Mesendoderm (in vitro differentiated cells): Measurements from ENCODE around the gene ZNHIT3.
A peak's percentile ranks its signal among the peaks of the same experiment; 100 is the strongest.

Experiments
- DNase-seq: peaks from one replicate; pipeline ENCODE4 v3.0.0; 2013
- H2AK5ac ChIP-seq: 2 replicates; pipeline ENCODE4 v1.6.1; 2013; ENCODE audit warnings: low read length, inconsistent platforms
- H2BK120ac ChIP-seq: 2 replicates; pipeline ENCODE4 v1.6.1; 2013; ENCODE audit warnings: low read depth, mild to moderate bottlenecking, low read length, moderate library complexity, mixed read lengths
- H2BK15ac ChIP-seq: replicated peaks from 2 replicates; pipeline ENCODE4 v1.6.1; 2013; ENCODE audit warnings: low read depth, mild to moderate bottlenecking, moderate library complexity
- H2BK5ac ChIP-seq: 2 replicates; pipeline ENCODE4 v1.6.1; 2013; ENCODE audit warnings: low read length, inconsistent platforms
- H3K18ac ChIP-seq: 2 replicates; pipeline ENCODE4 v1.6.1; 2013; ENCODE audit warnings: mild to moderate bottlenecking, low read length, mixed read lengths
- H3K23ac ChIP-seq: one replicate; pipeline ENCODE4 v1.6.1; 2013; ENCODE audit warnings: low read length
- H3K27ac ChIP-seq: 2 replicates; pipeline ENCODE4 v1.5.1; 2013; ENCODE audit warnings: low read depth, mild to moderate bottlenecking, inconsistent platforms, low read length, moderate library complexity
- H3K27me3 ChIP-seq: 2 replicates; pipeline ENCODE4 v1.6.1; 2013; ENCODE audit warnings: low read length, control low read depth, mild to moderate bottlenecking, inconsistent platforms; ENCODE audit not compliant: insufficient read depth, poor library complexity
- H3K36me3 ChIP-seq: 2 replicates; pipeline ENCODE4 v1.6.1; 2013; ENCODE audit warnings: low read length, inconsistent platforms; ENCODE audit not compliant: control insufficient read depth, insufficient read depth
- H3K4ac ChIP-seq: one replicate; pipeline ENCODE4 v1.6.1; 2013; ENCODE audit warnings: low read depth, mild to moderate bottlenecking, low read length, moderate library complexity
- H3K4me1 ChIP-seq: 2 replicates; pipeline ENCODE4 v1.6.1; 2013; ENCODE audit warnings: low read depth, low read length, inconsistent platforms; ENCODE audit not compliant: control insufficient read depth
- H3K4me2 ChIP-seq: 2 replicates; pipeline ENCODE4 v1.6.1; 2013; ENCODE audit warnings: low read length
- H3K4me3 ChIP-seq: 2 replicates; pipeline ENCODE4 v1.5.1; 2013; ENCODE audit warnings: mild to moderate bottlenecking, low read length
- H3K56ac ChIP-seq: one replicate; pipeline ENCODE4 v1.6.1; 2013; ENCODE audit warnings: low read length
- H3K79me1 ChIP-seq: 2 replicates; pipeline ENCODE4 v1.6.1; 2013; ENCODE audit warnings: low read length, inconsistent platforms
- H3K79me2 ChIP-seq: 2 replicates; pipeline ENCODE4 v1.6.1; 2013; ENCODE audit warnings: mild to moderate bottlenecking, low read length; ENCODE audit not compliant: control insufficient read depth, insufficient read depth
- H3K9ac ChIP-seq: 2 replicates; pipeline ENCODE4 v1.6.1; 2013; ENCODE audit warnings: low read length, inconsistent platforms
- H4K5ac ChIP-seq: one replicate; pipeline ENCODE4 v1.6.1; 2013; ENCODE audit warnings: low read length
- H4K8ac ChIP-seq: one replicate; pipeline ENCODE4 v1.6.1; 2013; ENCODE audit warnings: low read depth, mild to moderate bottlenecking, control low read depth, low read length, moderate library complexity
- WGBS: extraction: QIAGEN DNeasy Blood & Tissue Kit; methylation state at CpG from one replicate; pipeline ENCODE4 v1.1.7; 2013; ENCODE audit warnings: low lambda C conversion rate, missing lambda C conversion rate; ENCODE audit not compliant: insufficient coverage; ENCODE audit errors: extremely low coverage; 5-methylcytosine and 5-hydroxymethylcytosine counted together

Gene ZNHIT3

DNA sequence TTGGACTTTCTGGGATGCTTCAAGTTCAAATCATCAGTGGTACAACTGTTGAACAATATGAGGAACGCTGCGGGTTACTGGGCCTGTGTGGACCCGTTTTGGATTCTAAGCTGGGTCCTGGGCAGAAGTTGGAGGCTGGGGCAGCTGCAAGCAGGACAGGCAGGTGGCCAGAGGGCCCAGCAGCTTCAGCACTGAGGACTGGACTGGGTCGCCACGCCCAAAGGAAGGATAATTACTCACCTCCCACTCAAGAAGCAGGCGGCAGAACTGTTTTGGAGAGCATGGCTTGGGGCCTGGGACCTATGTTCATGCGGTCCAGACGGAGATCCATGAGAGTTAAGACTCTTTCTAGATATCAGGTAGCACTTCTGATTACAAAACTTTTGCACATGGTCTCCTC is 1.5 kb upstream of the ZNHIT3 start:
- no peak overlapping the region for H3K18ac ChIP-seq
- H4K8ac ChIP-seq, result no peak overlapping the region
- no peak overlapping the region for H2AK5ac ChIP-seq
- no peak overlapping the region for H3K9ac ChIP-seq
- no peak for DNase-seq
- H2BK5ac ChIP-seq, result no peak overlapping the region
- H3K27ac ChIP-seq, result no peak overlapping the region
- no peak overlapping the region for H3K4me3 ChIP-seq
- WGBS, result no CpG with 5 or more reads among the region's 8 CpGs
- H3K36me3 ChIP-seq, result no peaks in the 10 kb centered on the region
- no peak overlapping the region for H3K4me2 ChIP-seq
- H3K4me1 ChIP-seq, result no peaks in the 10 kb centered on the region
- no peak overlapping the region for H3K4ac ChIP-seq
- H3K56ac ChIP-seq, result no peak overlapping the region
- H2BK120ac ChIP-seq, result no peak overlapping the region
- peaks cover 4% of the 10 kb centered on the region for H3K79me1 ChIP-seq
- H3K79me2 ChIP-seq, result peaks cover 10% of the 10 kb centered on the region
- no peaks in the 10 kb centered on the region for H3K27me3 ChIP-seq
- no peak overlapping the region for H4K5ac ChIP-seq
- H3K23ac ChIP-seq, result no peak overlapping the region
- no peak overlapping the region for H2BK15ac ChIP-seq

DNA sequence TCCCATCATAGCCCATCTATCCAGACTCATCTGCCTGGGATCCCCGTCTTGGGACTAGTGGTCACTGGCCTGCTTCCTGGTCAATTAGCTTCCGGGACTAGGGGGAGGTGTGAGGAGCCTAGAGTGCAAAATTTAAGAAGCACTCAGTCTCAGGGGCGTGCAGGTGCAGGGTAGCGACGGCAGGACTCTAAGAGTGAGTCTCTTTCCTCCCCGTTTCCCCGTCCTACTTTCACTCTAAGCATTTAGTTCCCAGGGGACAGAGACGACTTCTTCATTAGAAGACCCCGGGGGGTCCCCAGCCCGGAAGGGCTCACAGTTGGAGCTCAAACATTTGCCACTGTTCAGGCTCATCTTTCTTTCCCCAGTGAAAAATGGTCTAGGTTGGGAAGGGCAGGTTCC is 677 bp upstream of the ZNHIT3 start:
- WGBS, result no CpG with 5 or more reads among the region's 10 CpGs
- Histone ChIP-seq H3K36me3 (no peaks in the 10 kb centered on the region), H3K79me2 (peaks cover 11% of the 10 kb centered on the region)

DNA sequence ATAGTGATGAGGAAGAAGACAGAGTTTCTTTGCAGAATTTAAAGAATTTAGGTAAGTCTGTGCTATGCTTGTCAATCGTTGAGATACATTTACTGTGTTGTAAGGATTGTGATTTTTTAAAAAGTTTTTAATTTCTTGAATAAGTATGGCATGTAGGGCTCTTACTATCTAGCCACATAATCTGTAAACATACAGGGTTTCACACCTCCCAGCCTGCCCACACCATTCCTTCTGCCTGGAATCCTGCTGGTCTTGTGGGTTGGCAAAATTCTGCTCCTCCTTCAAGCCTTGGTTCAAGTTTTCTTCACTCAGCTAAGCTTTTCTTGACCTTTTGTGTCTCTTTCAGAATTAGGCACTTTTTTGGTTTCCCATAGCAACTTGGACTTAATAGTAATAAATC is 7.5 kb downstream of the ZNHIT3 start:
- Histone ChIP-seq H3K9ac (no peak overlapping the region), H2AK5ac (no peak overlapping the region), H3K79me1 (peaks cover 8% of the 10 kb centered on the region), H3K27me3 (no peaks in the 10 kb centered on the region), H2BK5ac (no peak overlapping the region), H3K4me1 (no peaks in the 10 kb centered on the region), H2BK15ac (no peak overlapping the region), H3K4me2 (no peak overlapping the region), H3K18ac (no peak overlapping the region), H4K5ac (no peak overlapping the region), H3K36me3 (peaks cover 14% of the 10 kb centered on the region), H3K56ac (no peak overlapping the region), H3K4me3 (no peak overlapping the region), H2BK120ac (no peak overlapping the region), H4K8ac (no peak overlapping the region), H3K27ac (no peak overlapping the region), H3K23ac (no peak overlapping the region), H3K4ac (no peak overlapping the region), H3K79me2 (peaks cover 5% of the 10 kb centered on the region)
- WGBS, result 100% methylated on average over 1 of the region's 1 CpG
- DNase-seq, result no peak

More for the DNA sequence above, 677 bp upstream of the ZNHIT3 start:
- Histone ChIP-seq H3K4me3 (peak overlapping the region; percentile 33), H3K4me2 (peak overlapping the region; percentile 77), H3K4me1 (no peaks in the 10 kb centered on the region), H2BK15ac (no peak overlapping the region), H3K56ac (peak overlapping the region; percentile 81), H2BK5ac (no peak overlapping the region), H3K27me3 (no peaks in the 10 kb centered on the region), H3K79me1 (peaks cover 4% of the 10 kb centered on the region), H4K8ac (no peak overlapping the region), H3K18ac (no peak overlapping the region), H3K4ac (no peak overlapping the region), H2AK5ac (no peak overlapping the region), H4K5ac (no peak overlapping the region), H3K9ac (peak overlapping the region; percentile 56), H2BK120ac (no peak overlapping the region), H3K23ac (no peak overlapping the region), H3K27ac (no peak overlapping the region)
- DNase-seq, result peak; percentile 47

DNA sequence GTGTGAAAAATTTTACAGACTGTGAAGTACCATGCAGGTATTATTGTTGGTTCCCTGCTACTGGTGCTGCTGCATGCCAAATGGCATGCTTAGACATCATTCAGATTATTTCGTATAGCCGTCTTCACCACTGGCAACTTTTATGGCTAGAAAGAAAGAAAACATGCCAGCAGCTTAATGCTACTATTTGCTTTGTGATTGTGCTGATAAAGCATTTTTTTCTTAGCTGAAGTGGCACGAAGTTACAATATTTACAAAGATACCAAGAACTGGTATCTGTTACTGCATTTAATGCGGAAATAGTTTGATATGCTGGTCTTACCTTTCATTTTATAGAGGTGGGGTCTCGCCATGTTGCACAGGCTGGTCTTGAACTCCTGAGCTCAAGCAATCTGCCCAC is 8.2 kb downstream of the ZNHIT3 start:
- Histone ChIP-seq H3K36me3 (peaks cover 14% of the 10 kb centered on the region), H3K4me3 (no peak overlapping the region), H2BK120ac (no peak overlapping the region), H4K8ac (no peak overlapping the region), H3K79me2 (peaks cover 3% of the 10 kb centered on the region), H2BK5ac (no peak overlapping the region), H3K27me3 (no peaks in the 10 kb centered on the region), H3K27ac (no peak overlapping the region), H3K9ac (no peak overlapping the region), H2AK5ac (no peak overlapping the region), H3K18ac (no peak overlapping the region), H4K5ac (no peak overlapping the region), H3K23ac (no peak overlapping the region), H2BK15ac (no peak overlapping the region), H3K4ac (no peak overlapping the region), H3K56ac (no peak overlapping the region), H3K79me1 (peaks cover 7% of the 10 kb centered on the region), H3K4me2 (no peak overlapping the region), H3K4me1 (no peaks in the 10 kb centered on the region)
- WGBS, result no CpG with 5 or more reads among the region's 5 CpGs
- no peak for DNase-seq

DNA sequence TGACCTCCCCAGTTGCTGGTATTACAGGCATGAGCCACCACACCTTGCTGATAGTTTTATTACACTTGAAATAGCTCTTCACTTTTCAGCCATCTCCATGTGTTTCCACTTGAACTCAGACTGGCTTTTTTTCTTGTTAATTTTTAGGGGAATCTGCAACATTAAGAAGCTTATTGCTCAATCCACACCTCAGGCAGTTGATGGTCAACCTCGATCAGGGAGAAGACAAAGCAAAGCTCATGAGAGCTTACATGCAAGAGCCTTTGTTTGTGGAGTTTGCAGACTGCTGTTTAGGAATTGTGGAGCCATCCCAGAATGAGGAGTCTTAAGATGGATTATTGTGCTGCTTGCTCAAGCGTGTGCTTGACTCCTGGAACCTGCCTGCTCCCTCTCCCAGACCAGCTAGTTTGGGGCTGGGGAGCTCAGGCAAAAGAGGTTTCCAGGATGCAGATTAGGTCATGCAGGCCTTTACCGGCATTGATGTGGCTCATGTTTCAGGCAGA is 8.6 kb downstream of the ZNHIT3 start:
- no peak for DNase-seq
- no CpG with 5 or more reads among the region's 3 CpGs for WGBS
- peaks cover 7% of the 10 kb centered on the region for H3K79me1 ChIP-seq

More for the DNA sequence above, 8.6 kb downstream of the ZNHIT3 start:
- Histone ChIP-seq H3K27me3 (no peaks in the 10 kb centered on the region), H2BK5ac (no peak overlapping the region), H2AK5ac (no peak overlapping the region), H4K8ac (no peak overlapping the region), H2BK120ac (no peak overlapping the region), H2BK15ac (no peak overlapping the region), H3K9ac (no peak overlapping the region), H3K27ac (no peak overlapping the region), H3K4me2 (no peak overlapping the region), H3K79me2 (peaks cover 3% of the 10 kb centered on the region), H3K36me3 (peaks cover 14% of the 10 kb centered on the region), H3K23ac (no peak overlapping the region), H3K18ac (no peak overlapping the region), H4K5ac (no peak overlapping the region), H3K4me3 (no peak overlapping the region), H3K56ac (no peak overlapping the region), H3K4me1 (no peaks in the 10 kb centered on the region), H3K4ac (no peak overlapping the region)
